GM12892 (cell line): Measurements from ENCODE around the gene MCM9.

Source experiments
- POLR2A ChIP-seq: IDR thresholded peaks from 2 replicates; pipeline ENCODE4 v1.6.1; 2011; ENCODE audit warnings: low read depth, low read length, control low read depth
- POLR2AphosphoS5 ChIP-seq: IDR thresholded peaks from 2 replicates; pipeline ENCODE4 v1.6.1; 2011; ENCODE audit warnings: low read depth, low read length, control low read depth

DNA sequence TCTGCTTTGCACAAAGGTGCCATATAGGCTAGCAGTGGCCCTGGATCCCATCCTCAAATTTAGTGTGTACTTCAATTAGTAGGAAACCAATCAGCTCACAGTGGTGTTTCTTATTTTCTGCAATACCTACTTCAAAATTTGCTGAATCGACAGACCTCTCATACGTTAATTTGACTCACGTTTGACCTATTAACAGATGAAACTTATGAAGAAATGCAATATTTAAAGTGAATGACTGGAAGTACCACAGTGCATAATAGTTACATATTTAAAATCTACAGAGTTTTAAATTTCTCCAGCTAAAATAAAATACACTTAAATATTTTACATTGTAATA is 47.6 kb upstream of the MCM9 start:
- no peak for TF ChIP-seq POLR2AphosphoS5
- no peak for TF ChIP-seq POLR2A
